HT1080 (cell line): ENCODE measurements around the gene ZFAND3. TPM values are rescaled to one million over a fixed set of nuclear protein-coding genes. Genes with fewer than 3 reads are reported as not detected.

Experiments used
- small RNA-seq: library from RNA; depleted of rRNA; stranded (forward); fragments of <200 nt; gene quantifications from one replicate; pipeline ENCODE3, GENCODE V24; 2014
- total RNA-seq: library from RNA; depleted of rRNA; stranded (reverse); fragments of >200 nt; shearing (Covaris generic); gene quantifications from 2 replicates; pipeline ENCODE4 v1.2.3, GENCODE V29; 2014; rRNA removed

Gene ZFAND3
- total RNA-seq, 1 experiment from 2014 or later = 18.2 TPM

Small RNAs within 50 kb of the gene (small RNA-seq; reads per million reads assigned to genes)
- gene RN7SL285P = not detected
- gene RNU1-87P = not detected

Other genes starting within 250 kb of the ZFAND3 start
- 0.50 and 0.68 TPM in 2 replicates for gene MDGA1, start 121.8 kb upstream of the ZFAND3 start, total RNA-seq